NCI-H748 treated with DMSO at 0.1 percent for 48 hours (cell line): ENCODE data around the gene ITGB6.
A peak's percentile ranks its signal among the peaks of the same experiment; 100 is the strongest.

ENCODE experiments used
- DNase-seq: peaks from one replicate; lab custom pipeline; 2025; lab: John Stamatoyannopoulos, UW

Gene ITGB6

DNA sequence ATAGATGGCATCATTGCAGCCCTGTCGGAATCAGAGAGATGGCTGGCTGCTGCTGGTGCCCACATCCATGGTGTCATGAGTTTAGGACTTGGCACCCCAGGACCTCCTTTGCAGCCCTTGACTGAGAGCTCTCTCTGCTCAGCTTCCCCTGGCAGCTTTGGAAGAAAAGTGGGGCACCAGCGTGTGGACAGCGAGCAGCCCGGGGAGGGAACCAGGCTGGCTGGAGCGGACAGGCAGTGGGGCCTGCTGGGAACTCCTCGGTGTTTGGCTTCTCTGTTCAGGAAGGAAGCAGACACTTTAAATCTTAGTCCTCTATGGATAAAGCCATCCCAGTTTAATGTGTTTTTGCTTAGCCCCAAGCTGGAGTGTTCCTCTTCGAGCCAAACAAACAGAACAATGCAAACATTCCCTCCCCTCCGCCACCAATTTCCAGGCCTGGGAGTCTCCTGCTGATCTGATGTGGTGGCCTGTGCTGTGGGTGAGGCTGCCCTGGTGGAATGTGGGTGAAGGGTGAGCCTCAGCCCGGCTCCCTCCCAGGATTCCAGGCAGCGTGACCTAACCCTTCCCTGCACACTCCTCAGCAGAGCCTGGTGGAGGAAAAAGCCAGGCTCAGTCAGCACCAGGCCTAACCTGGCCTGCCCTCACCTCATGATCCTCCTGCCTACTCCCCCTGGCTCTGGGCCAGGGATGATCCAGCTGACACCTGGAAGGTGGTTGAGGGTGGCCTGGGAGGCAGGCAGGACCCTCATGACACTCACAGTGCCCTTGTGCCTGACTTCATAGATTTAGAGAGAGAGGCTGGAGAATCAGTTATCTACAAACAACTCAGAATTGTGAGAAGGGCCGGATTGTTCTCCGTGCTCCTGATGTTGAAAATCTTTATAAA is 21.6 kb upstream of the ITGB6 start:
- DNase-seq = no peak

DNA sequence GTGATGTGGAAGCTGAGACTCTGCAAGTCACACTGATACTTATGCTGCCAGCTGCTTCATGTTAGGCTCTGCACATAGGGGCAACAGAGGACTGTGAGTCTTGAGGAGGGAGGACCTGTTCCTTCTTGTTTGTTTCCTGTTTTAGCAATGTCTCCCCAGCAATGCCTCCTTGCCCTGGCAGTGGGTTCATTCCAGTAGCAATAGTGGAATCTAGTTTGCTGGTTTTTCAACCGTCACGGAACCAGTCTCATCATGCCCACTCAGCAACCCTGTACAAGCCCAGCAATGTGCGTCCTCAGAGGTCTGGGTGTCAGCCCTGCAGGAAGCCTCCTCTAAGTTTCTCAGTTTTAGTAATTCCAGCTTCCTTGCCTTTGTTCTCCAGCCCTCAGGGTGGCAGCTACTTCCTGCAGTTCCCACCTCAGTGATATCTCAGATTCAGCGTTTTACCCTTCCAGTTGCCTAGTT is 20.5 kb upstream of the ITGB6 start:
- DNase-seq = no peak

DNA sequence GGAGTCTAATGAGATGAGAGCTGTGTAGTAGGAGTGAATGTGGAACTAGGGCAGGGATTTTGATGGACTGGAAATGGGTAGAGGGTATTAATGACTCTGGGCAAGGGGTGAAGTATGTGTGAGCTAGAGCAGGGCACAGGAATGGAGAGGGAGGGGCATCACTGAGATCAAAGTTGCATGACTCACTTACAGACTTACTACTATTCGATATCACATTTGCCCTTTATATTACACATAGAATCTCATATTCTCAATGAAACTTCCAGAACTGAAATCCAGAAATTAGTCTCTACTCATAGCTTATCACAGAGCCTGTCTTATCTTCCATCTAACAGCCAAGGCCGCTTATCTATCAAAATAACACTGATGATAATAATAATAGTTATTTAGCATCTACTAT is 20.0 kb upstream of the ITGB6 start:
- DNase-seq = no peak

DNA sequence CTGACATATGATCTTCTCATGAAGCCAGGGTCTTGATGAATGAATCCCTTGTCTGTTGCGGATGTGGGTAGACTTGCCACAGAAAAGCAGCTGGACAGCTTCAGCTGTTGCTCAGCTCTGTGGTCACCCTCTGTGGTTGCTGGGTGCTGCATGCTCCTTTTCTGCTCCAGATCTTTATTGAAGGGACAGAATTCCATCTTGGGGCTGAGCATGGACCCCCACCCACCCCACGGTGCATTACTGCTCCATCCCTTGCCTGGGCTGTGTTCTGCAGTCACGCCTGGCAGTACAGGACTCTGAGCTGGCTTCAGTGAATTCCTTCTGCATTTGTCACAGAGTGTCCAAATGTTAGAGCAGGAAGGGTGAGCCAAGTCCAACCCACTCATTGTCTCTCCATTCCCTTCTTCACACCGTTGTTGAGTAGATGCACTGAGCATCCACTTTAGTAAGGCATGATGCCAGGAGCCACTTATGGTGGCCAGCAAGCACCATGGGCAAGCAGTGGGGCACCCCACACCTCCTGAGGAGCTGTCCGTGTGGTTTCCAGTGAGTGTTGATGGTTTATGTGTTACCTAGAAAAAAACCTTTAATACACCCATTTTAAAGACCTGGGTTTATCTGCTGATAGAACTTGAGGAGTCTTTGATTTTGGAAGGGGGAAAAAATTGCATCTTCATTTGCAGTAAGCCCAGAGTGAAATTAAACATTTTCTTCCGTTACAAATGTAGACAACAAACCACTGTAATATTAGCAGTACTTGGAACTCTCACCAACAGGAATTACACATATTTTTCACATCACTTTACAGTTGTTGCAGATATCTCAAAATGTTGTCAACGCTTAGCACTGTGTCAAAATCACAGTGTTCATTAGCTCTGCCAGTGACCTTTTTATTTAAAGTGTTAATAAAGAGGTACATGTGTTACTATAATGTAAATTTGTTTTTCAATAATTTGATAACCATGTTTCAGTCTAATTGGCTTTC is 14.7 kb upstream of the ITGB6 start:
- DNase-seq = no peak

DNA sequence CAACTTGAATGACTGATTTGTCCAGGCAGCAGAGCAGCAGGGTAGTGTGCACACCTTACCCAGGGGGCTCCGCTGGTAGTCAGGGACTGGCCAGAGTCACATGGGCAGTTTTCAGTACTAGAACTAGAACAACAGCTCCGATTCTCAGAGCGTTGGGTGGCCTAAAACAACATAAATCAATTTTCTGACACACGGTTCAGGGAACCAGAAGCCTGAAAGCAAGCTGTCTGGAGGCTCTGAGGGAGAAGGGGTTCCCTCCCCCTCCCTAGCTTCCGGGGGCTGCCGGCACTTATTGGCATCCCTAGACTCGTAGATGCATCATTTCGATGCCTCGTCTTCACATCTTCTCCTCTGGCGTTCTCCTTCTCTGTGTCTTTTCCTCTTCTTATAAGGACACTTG is 13.4 kb upstream of the ITGB6 start:
- DNase-seq = no peak

DNA sequence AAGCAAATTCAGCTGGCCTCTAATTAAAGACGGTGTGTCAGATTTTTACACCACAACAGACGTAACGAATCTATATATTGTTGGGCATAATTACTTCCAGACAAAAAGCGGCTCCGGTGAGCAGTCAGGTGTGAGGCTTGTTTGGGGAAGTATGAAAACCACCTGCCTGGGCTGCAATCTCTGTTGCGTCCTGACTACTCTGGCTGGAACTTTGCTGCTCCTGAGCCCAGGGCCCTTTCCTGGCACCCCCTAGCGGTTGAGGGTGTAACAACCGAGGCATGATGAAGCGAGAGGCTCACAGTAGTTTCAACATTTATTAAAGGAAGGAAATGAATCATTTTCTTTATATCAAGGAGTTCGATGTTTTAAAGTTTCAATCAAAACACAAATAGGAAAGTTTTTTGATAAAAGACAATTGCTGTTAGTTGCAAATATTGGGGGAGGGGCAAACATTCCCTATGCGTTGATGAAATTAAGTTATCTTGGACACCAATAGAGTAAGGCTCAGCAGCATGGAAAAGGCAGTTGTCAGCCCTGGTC is 10.6 kb upstream of the ITGB6 start:
- DNase-seq = peak; percentile 56

DNA sequence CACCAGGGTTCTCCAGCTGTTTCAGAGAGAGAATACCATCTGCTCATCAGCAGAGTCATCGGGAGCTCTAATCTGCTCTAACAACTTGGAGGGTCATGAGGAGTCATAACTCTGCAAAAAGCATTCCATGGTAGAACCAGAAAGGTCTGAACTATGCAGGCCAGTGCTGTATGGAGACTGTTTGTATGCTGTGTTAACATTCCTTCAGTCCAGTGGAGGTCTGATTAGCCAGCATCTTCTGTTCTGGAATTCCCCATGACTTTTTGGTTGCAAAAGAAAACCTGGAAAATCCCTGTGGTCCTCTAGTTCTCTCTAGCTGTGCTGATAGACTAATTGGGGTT is 9.4 kb upstream of the ITGB6 start:
- no peak for DNase-seq

DNA sequence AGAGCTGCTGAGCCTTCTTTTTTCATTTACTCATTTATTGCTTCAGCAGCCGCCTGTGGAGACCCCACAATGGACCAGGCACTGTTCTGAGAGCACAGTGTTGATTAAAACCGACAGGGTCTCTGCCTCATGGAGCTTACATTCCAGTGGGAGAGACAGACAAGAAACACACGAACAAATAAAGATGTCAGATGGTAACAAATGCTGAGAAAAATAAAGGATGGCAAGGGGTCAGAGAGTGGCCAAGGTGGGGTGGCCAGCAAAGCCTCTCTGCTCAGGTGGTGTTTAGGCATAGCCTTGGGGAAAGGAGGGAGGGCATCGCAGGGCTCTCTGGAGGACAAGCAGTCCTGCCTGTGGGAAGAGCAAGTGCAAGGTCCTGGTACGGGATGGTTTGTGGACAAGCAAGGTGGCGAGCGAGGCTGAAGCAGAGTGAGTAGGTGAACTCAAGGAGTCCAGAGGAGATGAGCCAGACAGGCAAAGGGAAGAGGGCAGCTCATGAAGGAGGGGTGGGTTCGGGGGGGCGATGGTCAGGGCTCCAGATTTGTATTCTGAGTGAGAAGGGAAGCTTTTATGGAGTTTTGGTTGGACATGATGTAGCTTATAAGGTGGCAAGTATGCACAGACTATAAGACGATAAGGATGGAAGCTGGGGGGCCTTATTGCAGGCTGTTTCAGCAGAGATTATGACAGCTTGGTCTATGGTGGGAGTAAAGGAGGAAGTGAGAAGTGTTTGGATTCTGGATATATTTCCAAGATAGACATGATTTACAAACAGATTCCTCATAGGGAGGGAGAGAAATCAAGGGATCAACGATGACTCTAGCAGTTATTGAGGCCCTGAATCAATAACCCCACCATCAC is 8.8 kb upstream of the ITGB6 start:
- DNase-seq = no peak

DNA sequence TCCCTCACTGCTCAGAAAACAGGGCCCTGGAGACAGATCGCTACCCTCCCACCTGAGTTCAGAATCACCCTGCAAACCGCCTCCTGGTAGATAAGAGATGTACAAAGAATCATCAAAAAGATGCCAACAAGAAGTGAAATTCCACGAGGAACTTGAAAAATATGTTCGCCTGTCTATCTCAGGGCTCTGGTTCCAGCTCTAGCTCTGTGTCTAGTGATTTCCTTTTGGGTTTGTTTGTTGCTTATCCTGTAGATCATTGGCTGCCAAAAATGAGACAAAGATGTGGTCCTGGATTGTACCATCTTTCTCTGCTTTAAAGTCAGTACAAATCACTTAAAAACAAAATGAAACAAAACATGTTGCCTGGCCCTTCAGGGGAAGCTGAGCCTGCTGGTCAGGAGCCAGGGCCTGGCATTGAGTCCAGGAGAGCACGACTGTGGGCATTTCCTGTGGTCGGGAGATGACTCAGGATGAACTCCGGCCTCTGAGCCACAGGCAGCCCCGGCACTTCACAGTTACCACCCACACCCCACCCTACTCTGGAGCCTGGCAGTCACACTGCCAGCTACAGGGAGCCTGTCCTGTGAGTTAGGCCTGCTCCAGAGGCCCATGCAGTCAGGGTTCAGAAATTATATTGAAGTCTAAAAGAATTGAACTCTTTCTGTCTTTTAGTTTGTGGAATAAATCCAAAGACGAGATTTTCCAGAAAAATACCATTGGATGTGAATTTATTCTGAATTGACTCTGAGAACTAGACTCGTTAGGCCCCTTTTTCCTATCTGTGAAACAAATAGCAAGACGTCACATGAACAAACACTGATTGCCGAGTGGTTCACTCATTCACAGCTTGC is 8.0 kb upstream of the ITGB6 start:
- DNase-seq = no peak

DNA sequence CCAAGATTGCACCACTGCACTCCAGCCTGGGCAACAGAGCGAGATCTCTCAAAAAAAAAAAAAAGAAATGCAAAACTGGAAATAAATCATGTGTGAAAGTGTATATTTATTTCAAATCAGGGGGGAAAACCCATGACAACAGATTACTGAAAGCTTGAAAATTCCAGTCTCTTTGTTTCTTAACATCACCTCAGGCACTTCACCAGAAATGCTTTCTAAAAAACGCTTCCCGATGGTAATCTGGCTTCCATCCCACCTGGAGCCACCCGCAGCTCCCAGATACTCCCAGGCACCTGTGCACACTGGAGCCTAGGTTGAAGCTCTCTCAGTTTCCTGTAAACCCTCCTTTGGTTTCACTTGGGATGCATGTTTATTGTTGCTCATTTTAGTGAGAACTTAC is 7.2 kb upstream of the ITGB6 start:
- no peak for DNase-seq

DNA sequence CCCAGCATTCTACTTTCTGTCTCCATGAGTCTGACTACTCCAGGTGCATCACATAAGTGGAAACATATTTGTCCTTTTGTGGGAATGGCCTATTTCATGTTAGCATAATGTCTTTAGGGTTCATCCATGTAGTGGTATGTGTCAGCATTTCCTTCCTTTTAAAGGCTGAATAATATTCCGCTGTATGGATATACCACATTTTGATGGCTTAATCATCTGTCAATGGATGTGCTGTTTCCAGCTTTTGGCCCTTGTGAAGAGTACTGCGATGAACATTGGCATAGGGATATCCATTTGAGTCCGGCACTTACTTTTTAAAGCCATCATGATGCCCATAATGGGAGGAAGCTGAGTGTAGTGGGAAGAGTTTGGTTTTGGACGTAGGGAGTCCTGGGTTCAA is 6.4 kb upstream of the ITGB6 start:
- no peak for DNase-seq

DNA sequence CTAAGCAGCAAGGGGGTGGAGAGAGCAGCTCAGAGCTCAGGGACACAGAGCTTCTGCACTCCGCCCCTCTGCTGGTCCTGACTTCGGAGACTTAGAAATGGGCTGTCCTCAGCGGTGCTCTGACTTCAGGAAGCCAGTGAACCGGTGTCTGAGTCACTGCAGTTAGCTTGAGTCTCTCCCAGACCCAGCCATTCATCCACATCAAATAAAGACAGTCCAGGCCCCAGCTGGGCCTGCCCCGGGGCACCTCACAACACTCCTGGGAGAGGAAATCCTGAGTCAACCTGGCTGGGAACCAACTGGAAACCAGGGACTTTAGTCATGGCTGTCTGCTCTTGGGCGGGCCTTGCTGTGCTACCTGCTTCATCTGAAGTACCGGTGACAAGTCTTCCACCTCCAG is 5.4 kb upstream of the ITGB6 start:
- DNase-seq = no peak

DNA sequence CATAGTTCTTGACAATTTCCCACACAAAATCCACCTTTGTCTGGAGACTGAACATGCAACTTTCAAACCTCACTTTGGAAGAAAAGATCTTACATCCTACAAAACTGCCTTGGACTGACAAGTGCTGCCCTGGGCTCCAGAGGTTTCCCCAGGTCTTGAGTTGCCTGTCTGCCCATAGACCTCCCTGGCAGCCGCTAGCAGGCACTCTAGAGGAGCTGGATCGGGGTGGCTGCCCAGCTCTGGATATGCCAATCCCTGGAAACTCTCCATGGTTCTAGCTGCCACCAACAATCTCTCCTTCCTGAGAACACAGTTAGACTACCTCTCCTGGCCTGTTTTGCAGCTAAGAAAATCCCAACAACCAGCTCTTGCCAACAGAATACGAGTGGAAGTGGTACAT is 3.4 kb upstream of the ITGB6 start:
- no peak for DNase-seq

DNA sequence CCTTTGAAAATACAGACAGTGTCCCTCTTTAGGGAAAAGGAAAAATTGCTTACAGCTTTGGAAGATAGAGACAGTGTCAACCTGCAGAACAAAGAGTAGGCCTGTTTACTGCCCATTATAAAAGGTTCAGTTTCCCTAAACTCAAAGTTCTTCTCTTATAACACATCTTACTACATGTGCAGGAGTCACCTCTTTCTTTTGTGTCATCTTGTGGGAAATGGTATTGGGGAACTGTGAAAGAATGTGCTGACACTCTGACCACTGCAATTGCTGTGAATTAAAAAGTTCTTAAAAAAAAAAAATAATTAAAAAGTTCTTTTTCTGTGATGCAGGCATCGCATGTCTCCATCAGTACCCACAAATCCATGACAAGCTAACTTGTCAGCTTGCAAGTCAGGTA is 2.9 kb upstream of the ITGB6 start:
- no peak for DNase-seq

DNA sequence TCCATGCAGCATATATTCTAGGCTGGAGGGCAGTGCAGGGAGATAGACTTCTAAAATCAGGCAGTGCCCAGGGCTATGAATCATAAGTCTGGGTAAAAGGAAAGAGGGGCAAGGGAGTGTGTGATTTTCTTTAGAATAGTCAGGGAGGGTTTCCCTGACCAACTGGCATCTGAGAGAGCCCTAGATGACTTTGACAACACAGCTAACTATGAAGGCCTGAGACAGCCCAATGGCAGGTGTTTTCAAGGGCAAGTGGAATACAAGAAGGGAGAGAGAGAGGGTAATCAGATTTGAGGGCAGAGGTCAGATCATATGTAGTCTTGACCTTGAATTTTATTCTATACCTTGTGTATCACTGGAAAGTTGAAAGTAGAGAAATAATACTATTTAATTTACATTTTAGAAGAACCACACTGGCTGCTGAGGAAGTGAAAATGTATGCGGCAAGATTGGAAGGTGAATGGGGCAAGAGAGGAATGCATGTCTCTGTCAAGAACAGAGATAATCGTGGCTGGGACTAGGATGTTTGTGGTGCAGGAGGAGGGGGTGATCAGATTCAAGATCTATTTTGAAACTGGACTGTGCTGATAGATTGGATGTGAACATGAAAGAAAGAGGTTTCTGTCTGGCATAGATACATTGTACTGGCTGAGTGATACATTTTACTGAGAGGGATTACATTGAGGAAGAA is 1.9 kb upstream of the ITGB6 start:
- DNase-seq = no peak

DNA sequence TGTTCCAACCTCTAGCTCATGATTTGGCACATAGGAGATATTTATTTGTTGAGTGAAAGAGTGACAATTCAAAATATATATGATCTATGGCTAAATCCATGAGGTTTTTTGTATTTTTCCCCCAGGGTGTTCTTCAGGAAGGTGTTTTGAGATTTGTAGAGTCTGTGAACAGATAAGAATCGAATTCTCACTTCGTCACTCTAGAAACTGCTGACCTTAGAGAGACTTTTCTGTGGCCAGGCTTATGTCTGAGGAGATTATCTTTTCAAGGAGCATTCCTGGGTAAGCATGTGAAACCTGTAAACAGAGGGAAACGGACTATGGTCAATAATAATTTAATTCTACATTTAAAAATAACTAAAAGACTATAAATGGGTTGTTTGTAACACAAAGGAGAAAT is 849 bp upstream of the ITGB6 start:
- DNase-seq = no peak

DNA sequence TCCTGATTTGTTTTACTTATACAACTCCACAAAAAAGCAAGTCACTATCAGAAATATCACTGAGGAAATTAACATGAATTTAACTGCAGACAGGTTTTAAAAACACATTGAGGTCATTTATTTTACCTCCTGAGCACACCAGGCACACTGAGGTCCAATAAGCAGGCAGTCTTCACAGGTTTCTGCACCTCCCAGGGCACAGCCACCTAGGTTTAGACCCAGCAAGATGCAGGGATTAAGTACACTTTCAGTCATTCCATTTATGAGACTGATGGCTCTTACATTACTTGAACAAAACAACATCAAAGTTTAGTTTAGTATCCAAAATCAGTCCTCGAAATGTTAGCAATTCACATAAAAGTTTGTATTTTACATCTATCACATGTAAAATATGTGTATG is 1.0 kb downstream of the ITGB6 start:
- DNase-seq = no peak

DNA sequence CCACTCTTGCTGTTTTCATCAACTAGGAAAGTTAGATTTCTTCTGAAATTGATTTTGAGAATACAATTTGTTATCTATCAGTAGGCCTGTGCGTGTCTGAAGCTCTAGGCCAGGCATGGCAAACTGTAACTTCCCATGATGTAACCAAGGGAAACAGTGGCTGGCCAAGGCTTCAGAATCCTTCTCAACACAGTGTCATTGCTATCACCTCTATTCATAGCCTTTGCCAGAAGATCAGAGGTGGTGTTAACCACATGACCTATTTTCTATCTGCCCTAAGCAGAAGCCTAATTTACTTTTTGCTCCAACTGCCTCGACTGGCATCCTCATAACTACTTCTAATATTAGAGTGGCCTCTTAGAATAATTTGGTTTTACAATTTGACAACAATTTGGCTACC is 2.5 kb downstream of the ITGB6 start:
- DNase-seq = no peak

DNA sequence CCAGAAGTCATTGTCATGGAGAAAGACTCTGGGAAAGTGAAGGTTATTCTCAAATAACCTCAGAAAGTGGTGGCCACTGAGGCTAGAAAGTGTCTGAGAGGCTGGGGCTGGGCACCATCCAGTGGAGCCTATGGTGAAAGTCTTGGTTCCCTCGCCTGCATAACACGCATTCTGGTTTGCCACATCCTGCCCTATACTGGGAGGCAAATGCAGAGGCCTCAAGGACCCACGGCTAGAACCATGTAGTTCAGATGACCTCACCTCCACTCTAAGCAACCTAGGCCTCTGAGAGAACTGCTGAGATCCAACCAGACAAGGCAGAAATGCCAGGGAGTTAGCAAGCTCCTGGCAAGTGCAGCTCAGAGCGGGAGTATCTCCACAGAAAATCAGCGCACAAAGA is 5.1 kb downstream of the ITGB6 start:
- no peak for DNase-seq

DNA sequence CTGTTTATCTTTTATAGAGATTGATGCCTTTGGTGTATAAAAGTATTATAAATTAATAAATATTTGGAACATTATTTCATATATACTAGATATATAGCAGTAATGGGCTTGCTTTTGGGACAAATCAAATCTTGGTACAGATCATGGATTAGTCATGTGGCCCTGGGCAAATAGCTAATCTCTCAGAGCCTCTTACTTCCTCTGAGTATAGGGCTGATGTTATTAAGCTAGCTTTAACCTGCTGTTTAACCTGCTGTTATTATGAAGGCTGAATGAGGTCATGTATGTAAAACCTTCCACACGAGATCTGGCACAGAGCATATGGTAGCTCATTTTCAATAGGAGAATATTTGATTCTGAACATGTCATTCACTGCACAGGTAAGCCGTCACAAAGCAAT is 5.7 kb downstream of the ITGB6 start:
- no peak for DNase-seq
